OCI-LY7 (cell line): ENCODE data around the gene NCAPD3. TPM values are rescaled to one million over a fixed set of nuclear protein-coding genes. Genes with fewer than 3 reads are reported as not detected.

Source experiments
- BruUV-seq: library from RNA; stranded (reverse); fragments of 400-500 nt; replicated peaks from 2 replicates; lab custom pipeline; 2021; lab: Mats Ljungman, UMichigan
- CTCF ChIA-PET: fragments of 300-600 bp; sonication (Branson Sonifier 250); formaldehyde crosslinking; loops from one replicate; lab custom pipeline; 2022; ENCODE audit warnings: antibody characterized with exemption; ENCODE audit not compliant: unreplicated experiment; lab: Charles Lee
- POLR2A ChIA-PET: fragments of 300-600 bp; sonication (Branson Sonifier 250); formaldehyde crosslinking; loops from one replicate; lab custom pipeline; 2022; ENCODE audit warnings: antibody characterized with exemption; lab: Charles Lee
- DNase-seq: peaks from one replicate; pipeline ENCODE4 v3.0.0-alpha.2; 2015; ENCODE audit warnings: low spot score
- H2AFZ ChIP-seq: fragments of 200-600 bp; sonication (generic), shearing (Covaris generic); 2 replicates; pipeline ENCODE4 v1.6.1; 2014; ENCODE audit warnings: mild to moderate bottlenecking, antibody characterized with exemption, low read length, moderate library complexity
- H3K27ac ChIP-seq: fragments of 200-600 bp; sonication (generic); 2 replicates; pipeline ENCODE4 v1.5.1; 2014; ENCODE audit warnings: mixed run types, low read depth, mild to moderate bottlenecking, moderate library complexity, low read length, inconsistent platforms; ENCODE audit not compliant: poor library complexity, severe bottlenecking
- H3K36me3 ChIP-seq: fragments of 200-600 bp; sonication (generic); 2 replicates; pipeline ENCODE4 v1.6.1; 2014; ENCODE audit warnings: mild to moderate bottlenecking, antibody characterized with exemption, low read length, moderate library complexity, mixed read lengths; ENCODE audit not compliant: insufficient read depth
- H3K4me1 ChIP-seq: fragments of 200-600 bp; sonication (generic); 2 replicates; pipeline ENCODE4 v1.5.1; 2014; ENCODE audit warnings: mild to moderate bottlenecking, low read length; ENCODE audit not compliant: insufficient read depth, poor library complexity, severe bottlenecking
- H3K4me2 ChIP-seq: fragments of 200-600 bp; sonication (generic); 2 replicates; pipeline ENCODE4 v1.6.1; 2014; ENCODE audit warnings: mild to moderate bottlenecking, low read length
- H3K4me3 ChIP-seq: fragments of 200-600 bp; sonication (generic); 2 replicates; pipeline ENCODE4 v1.5.1; 2014; ENCODE audit warnings: mild to moderate bottlenecking, low read depth, low read length; ENCODE audit not compliant: poor library complexity, severe bottlenecking
- H3K79me2 ChIP-seq: fragments of 200-600 bp; sonication (generic); 2 replicates; pipeline ENCODE4 v1.6.1; 2016; ENCODE audit warnings: low read depth, mild to moderate bottlenecking, low read length, moderate library complexity, mixed read lengths; ENCODE audit not compliant: insufficient read depth
- H3K9me2 ChIP-seq: fragments of 200-600 bp; sonication (generic); 2 replicates; pipeline ENCODE4 v1.6.1; 2016; ENCODE audit warnings: mild to moderate bottlenecking, low read length, mixed read lengths; ENCODE audit not compliant: insufficient read depth
- H3K9me3 ChIP-seq: fragments of 200-600 bp; sonication (generic); 2 replicates; pipeline ENCODE4 v1.6.1; 2014; ENCODE audit warnings: mild to moderate bottlenecking, mixed run types, low read length, mixed read lengths
- H4K20me1 ChIP-seq: fragments of 200-600 bp; sonication (generic); 2 replicates; pipeline ENCODE4 v1.6.1; 2014; ENCODE audit warnings: mild to moderate bottlenecking, antibody characterized with exemption, low read length, moderate library complexity, mixed read lengths; ENCODE audit not compliant: insufficient read depth
- EZH2phosphoT487 ChIP-seq: fragments of 200-600 bp; sonication (generic); IDR thresholded peaks from 2 replicates; pipeline ENCODE4 v1.6.1; 2018; ENCODE audit warnings: low read depth, borderline replicate concordance, mild to moderate bottlenecking, mixed run types, antibody characterized with exemption, low read length, moderate library complexity, mixed read lengths
- intact Hi-C: fragments of 100-400 bp; cut with micrococcal nuclease; formaldehyde crosslinking; loops from one replicate; pipeline ENCODE4 v1.10.0; 2022; ENCODE audit not compliant: unreplicated experiment
- total RNA-seq, 2 experiments: library from RNA; depleted of rRNA in 1 of 2; stranded (reverse); fragments of >200 nt in 1 of 2; shearing (Covaris generic) in 1 of 2; gene quantifications; 2 replicates each; pipeline ENCODE4 v1.2.3, GENCODE V29; 2014 to 2022
- TF ChIP-seq, protein P1 (sequence below): fragments of 200-600 bp; sonication (generic); conservative IDR thresholded peaks from 2 replicates; pipeline ENCODE4 v1.5.1; 2014; ENCODE audit warnings: mild to moderate bottlenecking, antibody characterized with exemption, low read length, moderate library complexity, mixed read lengths

NCAPD3 gene
- total RNA-seq, 2 experiments from 2014 or later, result 89.1 to 112 TPM

- peaks cover 51% of the 10 kb centered on the region for H3K36me3 ChIP-seq
- H3K4me3 ChIP-seq, result no peak overlapping the region
- BruUV-seq, result no TSS peak
- TF ChIP-seq, protein P1, sequence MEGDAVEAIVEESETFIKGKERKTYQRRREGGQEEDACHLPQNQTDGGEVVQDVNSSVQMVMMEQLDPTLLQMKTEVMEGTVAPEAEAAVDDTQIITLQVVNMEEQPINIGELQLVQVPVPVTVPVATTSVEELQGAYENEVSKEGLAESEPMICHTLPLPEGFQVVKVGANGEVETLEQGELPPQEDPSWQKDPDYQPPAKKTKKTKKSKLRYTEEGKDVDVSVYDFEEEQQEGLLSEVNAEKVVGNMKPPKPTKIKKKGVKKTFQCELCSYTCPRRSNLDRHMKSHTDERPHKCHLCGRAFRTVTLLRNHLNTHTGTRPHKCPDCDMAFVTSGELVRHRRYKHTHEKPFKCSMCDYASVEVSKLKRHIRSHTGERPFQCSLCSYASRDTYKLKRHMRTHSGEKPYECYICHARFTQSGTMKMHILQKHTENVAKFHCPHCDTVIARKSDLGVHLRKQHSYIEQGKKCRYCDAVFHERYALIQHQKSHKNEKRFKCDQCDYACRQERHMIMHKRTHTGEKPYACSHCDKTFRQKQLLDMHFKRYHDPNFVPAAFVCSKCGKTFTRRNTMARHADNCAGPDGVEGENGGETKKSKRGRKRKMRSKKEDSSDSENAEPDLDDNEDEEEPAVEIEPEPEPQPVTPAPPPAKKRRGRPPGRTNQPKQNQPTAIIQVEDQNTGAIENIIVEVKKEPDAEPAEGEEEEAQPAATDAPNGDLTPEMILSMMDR, result no peak
- no peak for TF ChIP-seq EZH2phosphoT487
- H3K9me2 ChIP-seq, result no peaks in the 10 kb centered on the region
- ChIA-PET CTCF (no interaction called here), POLR2A (interaction anchor here (1.2 to 2.7 kb wide), 2 partner anchors 20 to 30 kb away, joined by 4 to 9 read pairs; no protein-coding TSS in a partner anchor)
- no peak overlapping the region for H2AFZ ChIP-seq
- peaks cover 17% of the 10 kb centered on the region for H3K4me1 ChIP-seq
- H3K9me3 ChIP-seq, result no peaks in the 10 kb centered on the region
- H3K27ac ChIP-seq, result no peak overlapping the region
- no peak for DNase-seq
- H3K4me2 ChIP-seq, result no peak overlapping the region
- H3K79me2 ChIP-seq, result peaks cover 12% of the 10 kb centered on the region; the same call in 1 of the 2 replicates
- H4K20me1 ChIP-seq, result no peaks in the 10 kb centered on the region
- intact Hi-C loops, result no loop called here
Observed at GRCh38 chr11:134250246-134250645, 26.5 kb upstream of the NCAPD3 start.

GRCh38 chr11:134248910-134249480 is 25.2 kb upstream of the NCAPD3 start:
- H3K4me1 ChIP-seq, result peaks cover 12% of the 10 kb centered on the region
- ChIA-PET POLR2A (interaction anchor here (1.0 to 1.1 kb wide), 2 partner anchors 10 to 56 kb away, joined by 3 read pairs; no protein-coding TSS in a partner anchor), CTCF (no interaction called here)
- no peak for TF ChIP-seq EZH2phosphoT487
- TF ChIP-seq, protein P1, result no peak
- DNase-seq, result no peak
- no peaks in the 10 kb centered on the region for H4K20me1 ChIP-seq
- no peak overlapping the region for H2AFZ ChIP-seq
- intact Hi-C loops, result no loop called here
- H3K27ac ChIP-seq, result no peak overlapping the region
- peaks cover 4% of the 10 kb centered on the region; the same call in 1 of the 2 replicates for H3K79me2 ChIP-seq
- no peak overlapping the region for H3K4me3 ChIP-seq
- BruUV-seq, result no TSS peak
- no peak overlapping the region for H3K4me2 ChIP-seq
- no peaks in the 10 kb centered on the region for H3K9me2 ChIP-seq
- H3K9me3 ChIP-seq, result no peaks in the 10 kb centered on the region
- peaks cover 60% of the 10 kb centered on the region for H3K36me3 ChIP-seq

GRCh38 chr11:134246678-134247077 is 22.9 kb upstream of the NCAPD3 start:
- Histone ChIP-seq H3K4me2 (no peak overlapping the region), H3K79me2 (no peaks in the 10 kb centered on the region), H3K9me2 (no peaks in the 10 kb centered on the region), H4K20me1 (no peaks in the 10 kb centered on the region), H3K27ac (no peak overlapping the region), H3K4me1 (peaks cover 2% of the 10 kb centered on the region), H3K4me3 (no peak overlapping the region), H3K36me3 (peaks cover 73% of the 10 kb centered on the region), H3K9me3 (no peaks in the 10 kb centered on the region), H2AFZ (no peak overlapping the region)
- ChIA-PET CTCF (no interaction called here), POLR2A (no interaction called here)
- intact Hi-C loops, result no loop called here
- no TSS peak for BruUV-seq
- TF ChIP-seq, protein P1, result no peak
- TF ChIP-seq EZH2phosphoT487, result no peak
- DNase-seq, result no peak
